ENCODE measurements around the gene OR2A12.
"Not testable (repeated sequence)": the region's sequence is repeated elsewhere in the genome, so short reads cannot be mapped to it uniquely, and the experiment has no call there.

OR2A12 gene

GRCh38 chr7:144085978-144086377, at the start of gene OR2A12:
TSS of gene OR2A12 (plus strand) at chr7:144086278. CDS start at chr7:144095108, 8,830 bp downstream.
- no peak for DNase-seq (ENCODE audit: low spot score)

- DNase-seq (ENCODE audit: low spot score), result no peak
Measured at GRCh38 chr7:144036302-144036885, 49.7 kb upstream of the OR2A12 start.

- no peak for DNase-seq (ENCODE audit: low spot score)
Measured at GRCh38 chr7:144037414-144038035, 48.6 kb upstream of the OR2A12 start.

GRCh38 chr7:144038887-144039286, 47.2 kb upstream of the OR2A12 start:
- no peak for DNase-seq (ENCODE audit: low spot score)

GRCh38 chr7:144048648-144049047, 37.4 kb upstream of the OR2A12 start, which contains the start of gene OR2A5:
TSS of gene OR2A5 (plus strand) at chr7:144048948. CDS start at chr7:144050402, 1,454 bp downstream.
- DNase-seq (ENCODE audit: low spot score), result no peak

GRCh38 chr7:144049491-144049890, 36.6 kb upstream of the OR2A12 start:
- DNase-seq (ENCODE audit: low spot score), result no peak

GRCh38 chr7:144050093-144050492, 36.0 kb upstream of the OR2A12 start:
- DNase-seq (ENCODE audit: low spot score), result no peak

GRCh38 chr7:144050884-144051283, 35.2 kb upstream of the OR2A12 start:
- DNase-seq (ENCODE audit: low spot score), result not testable (repeated sequence)

- DNase-seq (ENCODE audit: low spot score), result no peak
Measured at GRCh38 chr7:144057954-144058353, 28.1 kb upstream of the OR2A12 start.

- no peak for DNase-seq (ENCODE audit: low spot score)
Measured at GRCh38 chr7:144063710-144064109, 22.4 kb upstream of the OR2A12 start.

- DNase-seq (ENCODE audit: low spot score), result no peak
Measured at GRCh38 chr7:144069511-144069910, 16.6 kb upstream of the OR2A12 start, which contains the start of gene OR2A25. TSS of gene OR2A25 (plus strand) at chr7:144069811. CDS start at chr7:144074220, 4,409 bp downstream.

GRCh38 chr7:144069953-144070352, 16.1 kb upstream of the OR2A12 start:
- no peak for DNase-seq (ENCODE audit: low spot score)

GRCh38 chr7:144074374-144074773, 11.7 kb upstream of the OR2A12 start:
- DNase-seq (ENCODE audit: low spot score), result no peak

- DNase-seq (ENCODE audit: low spot score), result no peak
Measured at GRCh38 chr7:144086730-144087129, 652 bp downstream of the OR2A12 start.

- no peak for DNase-seq (ENCODE audit: low spot score)
Measured at GRCh38 chr7:144087230-144087629, 1.2 kb downstream of the OR2A12 start.

- no peak for DNase-seq (ENCODE audit: low spot score)
Measured at GRCh38 chr7:144090667-144091066, 4.6 kb downstream of the OR2A12 start.

GRCh38 chr7:144098776-144099175, 12.7 kb downstream of the OR2A12 start:
- DNase-seq (ENCODE audit: low spot score), result no peak

- no peak for DNase-seq (ENCODE audit: low spot score)
Measured at GRCh38 chr7:144100607-144101006, 14.5 kb downstream of the OR2A12 start.

GRCh38 chr7:144102041-144102440, 16.0 kb downstream of the OR2A12 start:
- DNase-seq (ENCODE audit: low spot score), result no peak

GRCh38 chr7:144105211-144105610, 19.1 kb downstream of the OR2A12 start:
- DNase-seq (ENCODE audit: low spot score), result no peak

- DNase-seq (ENCODE audit: low spot score), result no peak
Measured at GRCh38 chr7:144109283-144109682, 23.2 kb downstream of the OR2A12 start, which contains the start of gene OR2A2. TSS of gene OR2A2 (plus strand) at chr7:144109583. CDS start at chr7:144109583, 0 bp downstream.

- DNase-seq (ENCODE audit: low spot score), result no peak
Measured at GRCh38 chr7:144110272-144110671, 24.2 kb downstream of the OR2A12 start.

GRCh38 chr7:144113651-144114050, 27.6 kb downstream of the OR2A12 start:
- DNase-seq (ENCODE audit: low spot score), result no peak

- DNase-seq (ENCODE audit: low spot score), result no peak
Measured at GRCh38 chr7:144118341-144118740, 32.3 kb downstream of the OR2A12 start.

Data from ecto neural progenitor cell (in vitro differentiated cells).